Activated CD8-positive, alpha-beta memory T cell treated with anti-CD3 and anti-CD28 coated beads, Interleukin-2, amount 10 ng/mL, durations not matched to agents 7 days and 5 days (primary cell): Measurements from ENCODE around the gene AMBRA1. TPM values are rescaled to one million over a fixed set of nuclear protein-coding genes. Genes with fewer than 3 reads are reported as not detected.

Source experiments
- ATAC-seq: fragments of 150-1000 bp; cut with Tn5 transposase; one replicate; pipeline ENCODE4 v1.10.0; 2021; ENCODE audit warnings: moderate library complexity
- CTCF ChIA-PET: fragments of 350-600 bp; sonication (Branson Sonifier 250); formaldehyde crosslinking; loops from one replicate; lab custom pipeline; 2021; ENCODE audit warnings: antibody characterized with exemption; lab: Charles Lee
- DNase-seq: peaks from one replicate; pipeline ENCODE4 v3.0.0-alpha.2; 2020
- H3K27ac Mint-ChIP-seq: one replicate; pipeline ENCODE4 v1.8.0; 2021; ENCODE audit warnings: mild to moderate bottlenecking, mixed read lengths
- H3K27me3 Mint-ChIP-seq: one replicate; pipeline ENCODE4 v1.8.0; 2021; ENCODE audit warnings: mixed read lengths
- H3K36me3 Mint-ChIP-seq: one replicate; pipeline ENCODE4 v1.8.0; 2021; ENCODE audit warnings: mild to moderate bottlenecking, mixed read lengths
- H3K4me1 Mint-ChIP-seq: one replicate; pipeline ENCODE4 v1.8.0; 2021; ENCODE audit warnings: mixed read lengths
- H3K4me3 Mint-ChIP-seq: one replicate; pipeline ENCODE4 v1.8.0; 2021; ENCODE audit warnings: mild to moderate bottlenecking, moderate library complexity, mixed read lengths
- H3K9me3 Mint-ChIP-seq: one replicate; pipeline ENCODE4 v1.8.0; 2022; ENCODE audit warnings: low read depth, mixed read lengths
- total RNA-seq, 2 experiments: library from RNA; stranded (reverse); gene quantifications; one replicate each; pipeline ENCODE4 v1.2.3, GENCODE V29; 2021

The AMBRA1 gene
- total RNA-seq, 2 experiments from 2014 or later = 36.1 to 41.9 TPM

DNA sequence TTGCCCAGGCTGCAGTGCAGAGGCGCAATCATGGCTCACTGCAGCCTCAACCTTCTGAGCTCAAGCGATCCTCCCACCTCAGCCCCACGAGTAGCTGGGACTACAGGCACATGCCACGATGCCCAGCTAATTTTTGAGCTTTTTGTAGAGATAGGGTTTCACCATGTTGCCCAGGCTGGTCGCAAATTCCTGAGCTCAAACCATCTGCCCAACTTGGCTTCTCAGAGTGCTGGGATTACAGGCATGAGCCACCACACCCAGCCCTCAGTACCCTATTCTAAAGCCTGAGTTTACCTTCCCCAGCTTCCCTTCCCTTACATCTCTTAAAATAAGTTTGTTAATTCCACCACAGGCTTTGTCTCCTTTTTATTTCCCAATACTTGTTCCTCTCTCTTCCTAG is 59.1 kb downstream of the AMBRA1 start:
- Mint-ChIP-seq H3K9me3 (no peaks in the 10 kb centered on the region), H3K36me3 (peaks cover 2% of the 10 kb centered on the region), H3K27me3 (no peaks in the 10 kb centered on the region), H3K4me3 (no peak overlapping the region), H3K27ac (no peak overlapping the region), H3K4me1 (peaks cover 4% of the 10 kb centered on the region)
- CTCF ChIA-PET = interaction anchor here (2.5 kb wide), 1 partner anchor 45 kb away, joined by 8 read pairs; no protein-coding TSS in a partner anchor
- ATAC-seq (no peak), DNase-seq (no peak)

DNA sequence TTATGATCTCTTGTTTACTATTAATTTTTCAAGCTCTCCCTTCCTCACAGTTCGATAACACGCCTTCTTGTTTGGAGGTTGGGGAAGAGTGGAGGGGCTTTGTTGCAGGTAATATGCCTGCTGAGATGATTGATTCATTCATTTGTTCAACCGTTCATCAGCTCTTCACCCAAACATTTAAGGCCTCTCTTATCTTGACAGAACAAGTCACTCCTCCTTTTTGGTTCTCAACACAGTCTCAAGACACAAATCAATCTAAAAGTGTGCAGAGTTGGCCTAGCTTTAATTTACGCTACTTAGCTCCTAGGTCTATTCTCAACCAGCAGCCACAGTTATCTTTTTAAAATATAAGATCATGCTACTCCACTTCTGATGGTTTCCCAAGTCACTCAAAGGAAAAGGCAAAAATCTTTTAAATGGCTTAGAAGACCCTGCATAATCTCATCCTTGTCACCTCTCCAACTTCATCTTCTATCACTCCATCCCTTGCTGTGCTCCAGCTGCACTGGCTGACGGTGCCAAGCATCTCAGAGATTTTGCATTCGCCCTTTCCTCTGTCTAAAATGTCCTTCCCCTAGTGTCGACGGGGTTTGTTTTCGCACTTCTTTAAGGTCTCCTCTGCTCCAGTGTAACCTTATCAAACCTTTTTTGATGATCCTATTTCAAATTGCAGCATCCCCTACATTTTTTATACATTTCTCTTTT is 60.3 kb downstream of the AMBRA1 start:
- Mint-ChIP-seq H3K27me3 (no peaks in the 10 kb centered on the region), H3K4me1 (peaks cover 15% of the 10 kb centered on the region), H3K27ac (no peak overlapping the region), H3K9me3 (no peaks in the 10 kb centered on the region), H3K4me3 (no peak overlapping the region), H3K36me3 (peaks cover 2% of the 10 kb centered on the region)
- CTCF ChIA-PET = no interaction called here
- ATAC-seq = no peak
- no peak for DNase-seq

DNA sequence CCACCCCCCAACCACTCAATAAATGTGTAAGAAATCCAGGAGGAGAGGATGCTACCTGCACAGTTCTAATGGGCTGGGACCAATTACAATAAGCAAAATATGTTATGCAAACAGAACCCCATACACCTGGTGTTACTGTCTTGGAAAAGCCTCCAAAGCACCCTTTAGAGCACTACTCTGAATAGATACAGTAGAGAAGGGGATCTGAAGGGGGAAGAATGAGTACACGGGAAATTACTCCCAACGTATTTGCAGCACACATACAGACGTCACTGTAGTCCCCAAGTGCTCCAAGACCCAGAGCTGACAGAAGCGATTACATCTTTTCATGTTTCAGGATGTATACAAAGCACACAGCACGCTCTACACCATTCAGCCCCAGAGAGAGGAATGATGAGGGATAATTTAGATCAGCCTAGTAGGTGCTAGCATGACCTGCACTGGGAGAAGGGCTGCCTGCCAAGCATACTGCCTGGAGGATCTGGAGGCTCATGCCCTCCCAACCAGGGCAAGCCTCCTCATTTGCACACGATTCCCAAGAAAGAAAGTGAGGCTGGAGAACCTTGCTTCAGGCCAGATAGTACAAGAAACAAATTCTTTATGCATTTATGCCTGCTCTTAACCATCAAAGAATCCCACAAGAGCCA is 63.8 kb downstream of the AMBRA1 start:
- H3K4me3 Mint-ChIP-seq = no peak overlapping the region
- H3K4me1 Mint-ChIP-seq = peaks cover 14% of the 10 kb centered on the region
- DNase-seq (no peak), ATAC-seq (no peak)
- H3K27ac Mint-ChIP-seq = no peak overlapping the region
- H3K27me3 Mint-ChIP-seq = no peaks in the 10 kb centered on the region
- no peaks in the 10 kb centered on the region for H3K9me3 Mint-ChIP-seq
- H3K36me3 Mint-ChIP-seq = peaks cover 12% of the 10 kb centered on the region
- CTCF ChIA-PET = interaction anchor here (0.6 to 2.8 kb wide), 32 partner anchors 8 to 1162 kb away, joined by 3 to 18 read pairs (median 4); partner anchors contain the start of genes ARHGAP1, ATG13, CHRM4 and CSTPP1

DNA sequence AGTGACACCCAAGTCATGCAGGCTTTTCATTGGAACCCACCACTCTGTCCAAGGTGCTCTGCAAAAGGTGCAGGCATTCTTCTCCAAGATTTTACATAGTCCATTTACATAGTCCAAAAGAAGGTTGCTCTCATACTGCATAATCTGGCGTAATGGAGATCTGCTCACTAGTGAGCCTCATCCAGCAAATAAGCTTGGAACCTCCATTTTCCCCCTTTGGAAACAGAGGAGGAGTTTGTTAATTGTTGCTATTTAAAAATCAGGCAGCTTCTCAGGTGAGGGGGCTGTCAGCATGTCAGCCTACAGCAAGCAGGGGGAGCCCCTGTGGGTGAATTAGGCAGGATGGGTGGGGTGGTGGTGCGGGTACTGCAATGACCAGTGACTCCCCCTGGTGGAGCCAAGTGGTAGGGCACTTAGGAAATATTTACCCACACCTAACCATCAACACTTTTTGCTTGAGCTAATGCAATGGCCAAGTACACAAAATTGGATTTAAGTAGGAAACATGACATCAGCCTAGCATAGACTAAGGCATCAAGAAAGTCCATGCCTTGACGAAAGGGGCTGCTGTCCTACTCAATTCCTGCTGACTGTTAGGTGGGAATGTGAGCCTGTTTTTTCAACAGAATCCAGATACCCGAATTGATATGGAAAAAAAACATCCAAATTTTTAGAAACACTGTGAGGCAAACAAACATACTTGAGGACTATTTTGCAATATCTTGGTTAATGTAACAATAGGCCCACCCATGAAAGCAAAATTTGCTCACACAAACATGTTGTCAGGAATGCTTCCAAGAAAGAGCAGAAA is 64.5 kb downstream of the AMBRA1 start:
- peaks cover 14% of the 10 kb centered on the region for H3K4me1 Mint-ChIP-seq
- H3K27ac Mint-ChIP-seq = peak overlapping the region; percentile 3
- H3K9me3 Mint-ChIP-seq = no peaks in the 10 kb centered on the region
- CTCF ChIA-PET = interaction anchor here (0.6 to 2.8 kb wide), 34 partner anchors 8 to 1163 kb away, joined by 3 to 18 read pairs (median 4); partner anchors contain the start of genes ARHGAP1, ATG13, CHRM4 and ZNF408
- H3K4me3 Mint-ChIP-seq = no peak overlapping the region
- H3K36me3 Mint-ChIP-seq = peaks cover 12% of the 10 kb centered on the region
- peak; percentile 85 for DNase-seq
- H3K27me3 Mint-ChIP-seq = no peaks in the 10 kb centered on the region
- ATAC-seq = peak; percentile 92

DNA sequence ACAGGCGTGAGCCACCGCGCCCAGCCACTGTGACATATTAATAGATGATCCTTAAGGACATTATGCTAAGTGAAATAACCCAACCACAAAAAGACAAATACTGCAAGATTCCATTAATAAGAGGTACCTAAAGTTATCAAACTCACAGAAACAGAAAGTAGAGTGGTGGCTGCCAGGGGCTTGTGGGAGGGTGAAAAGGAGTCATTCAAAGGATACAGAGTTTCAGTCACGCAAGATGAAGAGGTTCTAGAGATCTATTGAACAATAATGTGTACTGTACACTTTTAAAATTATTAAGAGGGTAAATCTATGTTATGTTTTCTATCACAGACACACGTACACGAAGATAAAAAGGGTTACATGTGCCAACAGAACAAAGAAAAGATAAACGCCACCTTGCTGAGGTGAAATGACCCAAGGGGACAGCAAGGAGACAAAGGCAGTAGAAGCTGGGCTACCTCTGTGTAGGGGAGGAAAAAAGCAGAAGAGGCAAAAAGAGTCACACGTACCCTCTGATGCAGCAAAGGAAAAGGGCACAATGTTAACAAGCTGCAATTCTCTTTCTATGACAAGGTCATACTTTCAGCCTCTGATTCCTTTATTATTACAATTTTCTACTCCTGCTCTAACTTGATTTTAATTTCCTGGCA is 65.3 kb downstream of the AMBRA1 start:
- CTCF ChIA-PET = interaction anchor here (0.7 to 2.8 kb wide), 30 partner anchors 9 to 281 kb away, joined by 3 to 18 read pairs (median 4); partner anchors contain the start of genes ARHGAP1, ATG13, CHRM4 and ZNF408

DNA sequence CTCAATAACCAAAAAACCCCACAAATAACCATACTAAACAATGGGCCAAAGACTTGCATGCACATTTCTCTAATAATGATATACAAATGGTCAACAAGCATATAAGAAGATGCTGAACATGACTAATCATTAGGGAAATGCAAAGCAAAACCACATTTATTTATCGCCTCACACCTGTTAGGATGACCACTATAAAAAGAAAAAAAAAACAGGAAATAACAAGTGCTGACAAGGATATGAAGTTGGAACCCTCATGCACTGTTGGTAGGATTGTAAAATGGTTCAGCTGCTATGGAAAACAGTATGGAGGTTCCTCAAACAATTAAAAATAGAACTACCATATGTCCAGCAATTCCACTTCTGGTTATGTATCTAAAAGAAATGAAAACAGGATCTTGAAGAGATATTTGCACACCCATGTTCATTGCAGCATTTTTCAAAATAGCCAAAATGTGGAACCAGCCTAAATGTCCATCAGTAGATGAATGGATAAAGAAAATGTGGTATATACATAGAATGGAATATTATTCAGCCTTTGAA is 66.2 kb downstream of the AMBRA1 start:
- Mint-ChIP-seq H3K4me1 (peaks cover 14% of the 10 kb centered on the region), H3K27ac (no peak overlapping the region), H3K36me3 (peaks cover 12% of the 10 kb centered on the region), H3K9me3 (no peaks in the 10 kb centered on the region), H3K4me3 (no peak overlapping the region), H3K27me3 (no peaks in the 10 kb centered on the region)
- DNase-seq (no peak), ATAC-seq (no peak)
- CTCF ChIA-PET = interaction anchor here (2.1 to 2.8 kb wide), 2 partner anchors 18 to 139 kb away, joined by 9 to 18 read pairs; no protein-coding TSS in a partner anchor

More for the DNA sequence above, 65.3 kb downstream of the AMBRA1 start:
- Mint-ChIP-seq H3K27ac (peak overlapping the region; percentile 3), H3K36me3 (peaks cover 12% of the 10 kb centered on the region), H3K4me3 (no peak overlapping the region), H3K27me3 (no peaks in the 10 kb centered on the region), H3K9me3 (no peaks in the 10 kb centered on the region), H3K4me1 (peaks cover 14% of the 10 kb centered on the region)
- no peak for DNase-seq
- no peak for ATAC-seq

DNA sequence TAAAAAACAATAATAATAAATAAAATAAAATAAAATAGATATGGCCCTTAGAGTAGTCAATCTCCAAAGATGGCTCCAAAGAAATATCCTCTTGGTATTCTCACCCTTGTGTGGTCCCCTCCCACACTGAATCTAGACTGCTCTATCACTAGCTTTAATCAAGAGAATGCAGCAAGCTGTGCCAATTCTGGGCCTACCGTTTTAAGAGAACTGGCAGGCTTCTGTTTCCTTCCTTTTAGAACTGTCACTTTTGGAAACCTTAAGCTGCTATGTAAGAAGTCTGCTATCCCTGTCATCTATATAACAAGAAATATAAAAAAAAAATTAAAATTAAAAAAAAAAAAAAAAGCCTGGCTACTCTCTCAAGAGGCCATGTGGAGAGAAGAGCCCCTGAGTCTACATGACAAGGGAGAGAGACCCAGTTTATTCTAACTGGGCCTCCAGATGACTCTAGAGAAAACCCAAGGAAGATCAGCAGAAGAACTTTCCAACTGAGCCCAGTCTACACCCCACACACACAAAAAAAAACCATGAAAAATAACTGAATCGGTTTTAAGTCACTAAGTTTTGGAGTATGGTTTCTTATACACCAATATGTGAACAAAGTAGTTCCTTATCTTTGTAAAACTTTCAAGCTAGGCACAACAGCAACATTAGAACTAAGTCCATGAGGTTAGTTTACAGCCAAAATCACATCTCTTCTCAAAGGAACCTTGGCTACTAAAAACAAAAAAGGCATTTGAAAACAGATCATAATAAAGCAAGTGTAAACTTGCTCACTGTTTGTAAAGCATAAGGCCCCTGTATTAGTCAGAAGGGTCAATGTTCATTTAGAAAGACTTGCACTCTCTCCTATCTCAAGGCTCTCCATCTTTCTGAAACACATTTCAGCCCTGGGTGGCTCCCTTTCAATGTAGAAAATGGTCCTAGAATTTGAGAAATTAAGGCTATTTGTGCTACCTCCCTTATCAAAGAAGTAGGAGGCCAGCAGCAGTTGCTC is 67.3 kb downstream of the AMBRA1 start:
- ATAC-seq (no peak), DNase-seq (no peak)
- CTCF ChIA-PET = interaction anchor here (1.4 kb wide), 1 partner anchor 37 kb away, joined by 5 read pairs; no protein-coding TSS in a partner anchor
- H3K4me1 Mint-ChIP-seq = peaks cover 14% of the 10 kb centered on the region
- H3K9me3 Mint-ChIP-seq = no peaks in the 10 kb centered on the region
- no peak overlapping the region for H3K4me3 Mint-ChIP-seq
- no peak overlapping the region for H3K27ac Mint-ChIP-seq
- H3K27me3 Mint-ChIP-seq = no peaks in the 10 kb centered on the region
- peaks cover 12% of the 10 kb centered on the region for H3K36me3 Mint-ChIP-seq

DNA sequence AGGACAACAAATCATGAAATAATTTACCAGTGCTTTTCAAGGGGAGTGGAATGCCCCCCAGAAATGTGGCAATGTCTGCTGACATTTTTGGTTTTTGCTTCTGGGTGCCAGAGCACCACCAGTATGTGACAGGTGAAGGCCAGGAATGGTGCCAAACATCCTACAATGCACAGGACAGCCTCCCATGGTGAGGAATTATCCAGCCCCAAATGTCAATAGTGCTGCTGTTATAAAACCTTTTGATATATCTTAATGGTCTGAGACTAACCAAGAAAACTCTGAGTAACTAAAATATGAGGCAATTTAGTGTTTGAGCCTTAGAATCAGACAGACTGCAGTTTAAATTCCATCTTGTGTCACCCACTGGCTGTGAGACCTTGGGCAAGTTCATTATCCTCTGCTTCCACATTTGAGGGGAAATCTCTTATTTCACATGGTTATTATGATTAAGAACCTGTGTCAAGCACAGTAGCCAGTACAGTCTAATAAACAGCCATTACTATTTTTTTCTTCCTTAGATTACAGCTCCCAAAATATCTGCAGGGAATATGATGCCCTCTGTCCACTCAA is 69.5 kb downstream of the AMBRA1 start:
- no peak overlapping the region for H3K27ac Mint-ChIP-seq
- CTCF ChIA-PET = no interaction called here

DNA sequence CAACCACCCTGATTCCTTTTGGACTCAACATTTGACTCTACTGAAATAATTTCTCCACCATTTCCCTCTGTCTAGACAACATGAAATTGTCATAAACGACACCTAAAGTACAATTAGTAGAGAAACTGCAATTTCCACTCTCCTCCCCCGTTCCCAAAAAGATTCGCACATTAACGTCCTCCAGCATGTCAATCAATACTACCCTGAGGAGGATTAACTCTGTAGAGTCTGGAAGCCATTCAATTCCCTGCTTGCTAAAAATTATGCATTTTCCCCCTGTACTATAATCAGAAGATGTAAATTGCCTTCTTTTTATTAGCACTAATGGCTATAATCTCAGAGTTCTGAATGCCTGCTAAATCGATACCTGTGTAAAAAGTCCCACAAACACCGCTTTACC is 70.5 kb downstream of the AMBRA1 start:
- Mint-ChIP-seq H3K27me3 (no peaks in the 10 kb centered on the region), H3K9me3 (no peaks in the 10 kb centered on the region), H3K36me3 (peaks cover 12% of the 10 kb centered on the region), H3K27ac (no peak overlapping the region), H3K4me1 (peaks cover 3% of the 10 kb centered on the region), H3K4me3 (no peak overlapping the region)
- DNase-seq (no peak), ATAC-seq (no peak)
- CTCF ChIA-PET = interaction anchor here (1.5 to 1.6 kb wide), 2 partner anchors 32 to 134 kb away, joined by 4 read pairs; no protein-coding TSS in a partner anchor

More for the DNA sequence above, 69.5 kb downstream of the AMBRA1 start:
- ATAC-seq = no peak
- H3K9me3 Mint-ChIP-seq = no peaks in the 10 kb centered on the region
- no peak overlapping the region for H3K4me3 Mint-ChIP-seq
- peaks cover 12% of the 10 kb centered on the region for H3K36me3 Mint-ChIP-seq
- peaks cover 13% of the 10 kb centered on the region for H3K4me1 Mint-ChIP-seq
- H3K27me3 Mint-ChIP-seq = no peaks in the 10 kb centered on the region
- DNase-seq = no peak

DNA sequence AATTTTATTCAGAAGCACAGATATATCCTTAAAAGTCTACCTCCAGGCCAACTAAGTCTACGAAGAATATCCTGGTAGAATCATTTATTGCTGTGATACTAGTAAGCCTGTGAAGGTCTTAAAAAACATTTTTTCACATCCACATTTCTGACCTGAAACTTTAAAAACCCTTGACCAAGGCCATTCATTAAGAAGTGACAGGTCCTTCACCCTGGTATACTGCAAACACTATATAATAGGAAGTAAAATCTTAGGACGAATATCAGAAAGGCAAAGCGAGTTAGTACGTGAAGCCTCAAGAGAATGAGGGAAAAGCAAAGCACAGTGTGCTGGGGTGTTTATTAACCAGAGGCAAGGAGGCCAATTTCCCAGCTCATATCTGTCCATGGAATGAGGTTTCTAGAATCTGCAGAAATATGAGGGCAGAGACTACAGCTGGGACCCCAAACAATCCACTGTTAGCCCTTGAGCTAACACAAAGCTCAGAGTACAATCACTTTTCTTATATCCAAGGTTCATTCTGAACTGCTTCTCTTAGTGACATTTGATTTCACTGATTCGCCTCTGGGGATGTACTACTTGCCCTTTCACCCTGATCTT is 71.0 kb downstream of the AMBRA1 start:
- CTCF ChIA-PET = interaction anchor here (0.6 to 1.6 kb wide), 4 partner anchors 31 to 296 kb away, joined by 3 to 4 read pairs (median 4); no protein-coding TSS in a partner anchor
- Mint-ChIP-seq H3K4me1 (peaks cover 2% of the 10 kb centered on the region), H3K27me3 (no peaks in the 10 kb centered on the region), H3K9me3 (no peaks in the 10 kb centered on the region), H3K4me3 (no peak overlapping the region), H3K36me3 (peaks cover 12% of the 10 kb centered on the region), H3K27ac (no peak overlapping the region)
- no peak for ATAC-seq
- DNase-seq = no peak
